SJSA1 (cell line): Measurements from ENCODE around the gene PAX9. TPM values are rescaled to one million over a fixed set of nuclear protein-coding genes. Genes with fewer than 3 reads are reported as not detected.
A peak's percentile ranks its signal among the peaks of the same experiment; 100 is the strongest.

Experiments
- DNase-seq, 2 experiments: peaks; one replicate each; pipeline ENCODE4 v3.0.0-alpha.2; 2015 to 2020; ENCODE audit warnings: low spot score in 2 of 2, low read depth in 1 of 2
- H3K27ac ChIP-seq: fragments of 250-450 bp; sonication (Bioruptor Pico); 2 replicates; pipeline ENCODE4 v1.5.1; 2020; ENCODE audit warnings: mild to moderate bottlenecking, moderate library complexity
- H3K27me3 ChIP-seq: fragments of 250-450 bp; sonication (Bioruptor Pico); replicated peaks from 2 replicates; pipeline ENCODE4 v1.5.1; 2020; ENCODE audit warnings: mild to moderate bottlenecking, moderate library complexity
- H3K36me3 ChIP-seq: fragments of 250-450 bp; sonication (Bioruptor Pico); 2 replicates; pipeline ENCODE4 v1.5.1; 2020; ENCODE audit warnings: mild to moderate bottlenecking
- H3K4me1 ChIP-seq: fragments of 250-450 bp; sonication (Bioruptor Pico); replicated peaks from 2 replicates; pipeline ENCODE4 v1.6.1; 2021; ENCODE audit warnings: mild to moderate bottlenecking
- H3K4me3 ChIP-seq: fragments of 250-450 bp; sonication (Bioruptor Pico); 2 replicates; pipeline ENCODE4 v1.5.1; 2020; ENCODE audit warnings: mild to moderate bottlenecking
- H3K9me3 ChIP-seq: fragments of 250-450 bp; sonication (Bioruptor Pico); replicated peaks from 2 replicates; pipeline ENCODE4 v1.5.1; 2020; ENCODE audit warnings: mild to moderate bottlenecking
- total RNA-seq: library from RNA; depleted of rRNA; stranded (reverse); fragments of >200 nt; shearing (Covaris generic); gene quantifications from 2 replicates; pipeline ENCODE4 v1.2.3, GENCODE V29; 2014

PAX9 gene
- total RNA-seq, 1 experiment from 2014 or later: 3.8 TPM

GRCh38 chr14:36659010-36659821, 2.4 kb upstream of the PAX9 start:
- Histone ChIP-seq H3K27ac (no peak overlapping the region), H3K9me3 (no peaks in the 10 kb centered on the region; the same call in 1 of the 2 replicates), H3K4me1 (peaks cover 22% of the 10 kb centered on the region), H3K27me3 (no peaks in the 10 kb centered on the region), H3K36me3 (peaks cover 13% of the 10 kb centered on the region), H3K4me3 (no peak overlapping the region)
- DNase-seq: no peak

GRCh38 chr14:36659822-36660735, 1.6 kb upstream of the PAX9 start:
- DNase-seq: no peak
- Histone ChIP-seq H3K27me3 (no peaks in the 10 kb centered on the region), H3K27ac (no peak overlapping the region)

GRCh38 chr14:36660736-36661505, 739 bp upstream of the PAX9 start:
- H3K36me3 ChIP-seq: peaks cover 20% of the 10 kb centered on the region
- H3K27me3 ChIP-seq: no peaks in the 10 kb centered on the region
- no peak for DNase-seq
- peak overlapping the region; percentile 52 for H3K4me3 ChIP-seq
- H3K4me1 ChIP-seq: peaks cover 22% of the 10 kb centered on the region
- no peaks in the 10 kb centered on the region; the same call in 1 of the 2 replicates for H3K9me3 ChIP-seq
- H3K27ac ChIP-seq: no peak overlapping the region

More at GRCh38 chr14:36659822-36660735, 1.6 kb upstream of the PAX9 start:
- Histone ChIP-seq H3K4me1 (peaks cover 22% of the 10 kb centered on the region), H3K36me3 (peaks cover 13% of the 10 kb centered on the region), H3K4me3 (no peak overlapping the region), H3K9me3 (no peaks in the 10 kb centered on the region; the same call in 1 of the 2 replicates)

- H3K4me1 ChIP-seq: peaks cover 22% of the 10 kb centered on the region
- H3K4me3 ChIP-seq: peak overlapping the region; percentile 52
- no peaks in the 10 kb centered on the region for H3K9me3 ChIP-seq
- DNase-seq: peak in 1 of 2 experiments; percentile 60
- H3K27me3 ChIP-seq: no peaks in the 10 kb centered on the region
- peaks cover 20% of the 10 kb centered on the region for H3K36me3 ChIP-seq
- H3K27ac ChIP-seq: peak overlapping the region; percentile 22; the same call in 1 of the 2 replicates
These were observed 540 bp downstream of the PAX9 start for GRCh38 chr14:36662258-36662542.

GRCh38 chr14:36662543-36663403, 1.1 kb downstream of the PAX9 start:
- Histone ChIP-seq H3K27ac (peak overlapping the region; percentile 22; the same call in 1 of the 2 replicates), H3K4me3 (peak overlapping the region; percentile 52), H3K4me1 (peaks cover 22% of the 10 kb centered on the region), H3K36me3 (peaks cover 20% of the 10 kb centered on the region), H3K27me3 (no peaks in the 10 kb centered on the region), H3K9me3 (no peaks in the 10 kb centered on the region)
- peak; percentile 53 to 67 for DNase-seq

GRCh38 chr14:36663404-36664321, 2.0 kb downstream of the PAX9 start:
- Histone ChIP-seq H3K27ac (no peak overlapping the region), H3K4me3 (peak overlapping the region; percentile 52), H3K27me3 (no peaks in the 10 kb centered on the region), H3K36me3 (peaks cover 20% of the 10 kb centered on the region), H3K4me1 (peaks cover 22% of the 10 kb centered on the region), H3K9me3 (no peaks in the 10 kb centered on the region)
- DNase-seq: peak in 1 of 2 experiments; percentile 14

- no peaks in the 10 kb centered on the region for H3K9me3 ChIP-seq
- peaks cover 22% of the 10 kb centered on the region for H3K4me1 ChIP-seq
- no peak overlapping the region for H3K27ac ChIP-seq
- no peak for DNase-seq
- peaks cover 20% of the 10 kb centered on the region for H3K36me3 ChIP-seq
- H3K4me3 ChIP-seq: no peak overlapping the region
- H3K27me3 ChIP-seq: no peaks in the 10 kb centered on the region; the same call in 1 of the 2 replicates
These were observed 2.9 kb downstream of the PAX9 start for GRCh38 chr14:36664322-36665193.

GRCh38 chr14:36665887-36666415, 4.3 kb downstream of the PAX9 start:
- Histone ChIP-seq H3K27ac (no peak overlapping the region), H3K4me3 (no peak overlapping the region), H3K4me1 (peaks cover 22% of the 10 kb centered on the region), H3K36me3 (peaks cover 22% of the 10 kb centered on the region), H3K9me3 (no peaks in the 10 kb centered on the region), H3K27me3 (no peaks in the 10 kb centered on the region; the same call in 1 of the 2 replicates)
- no peak for DNase-seq

GRCh38 chr14:36666416-36667206, 5.0 kb downstream of the PAX9 start:
- Histone ChIP-seq H3K27me3 (no peaks in the 10 kb centered on the region; the same call in 1 of the 2 replicates), H3K27ac (no peak overlapping the region), H3K36me3 (peaks cover 28% of the 10 kb centered on the region), H3K4me3 (no peak overlapping the region), H3K9me3 (no peaks in the 10 kb centered on the region), H3K4me1 (peaks cover 18% of the 10 kb centered on the region)
- no peak for DNase-seq

- Histone ChIP-seq H3K36me3 (peaks cover 29% of the 10 kb centered on the region), H3K27me3 (no peaks in the 10 kb centered on the region; the same call in 1 of the 2 replicates), H3K9me3 (no peaks in the 10 kb centered on the region), H3K4me3 (no peak overlapping the region), H3K4me1 (peaks cover 16% of the 10 kb centered on the region), H3K27ac (no peak overlapping the region)
- no peak for DNase-seq
These were observed 6.0 kb downstream of the PAX9 start for GRCh38 chr14:36667679-36668078.
